HCT116 (cell line): Measurements from ENCODE around the gene PYGL. TPM values are rescaled to one million over a fixed set of nuclear protein-coding genes. Genes with fewer than 3 reads are reported as not detected.

ENCODE experiments used
- ATAC-seq: fragments of 200-7000 bp; cut with Tn5 transposase; 2 replicates; pipeline ENCODE4 v1.9.1; 2020; ENCODE audit warnings: mild to moderate bottlenecking, moderate library complexity
- BruUV-seq: library from RNA; stranded (reverse); fragments of 400-500 nt; replicated peaks from 2 replicates; lab custom pipeline; 2021; lab: Mats Ljungman, UMichigan
- CTCF ChIA-PET: fragments of 300-600 bp; sonication (Branson Sonifier 250); formaldehyde crosslinking; loops from one replicate; lab custom pipeline; 2021; ENCODE audit warnings: antibody characterized with exemption; lab: Charles Lee
- POLR2A ChIA-PET: fragments of 300-600, 350-600 bp; sonication (Branson Sonifier 250); formaldehyde crosslinking; loops from one replicate; lab custom pipeline; 2021; ENCODE audit warnings: antibody characterized with exemption; lab: Charles Lee
- RAD21 ChIA-PET, 2 experiments: fragments of 300-600 bp; sonication (Branson Sonifier 250); formaldehyde crosslinking; loops; one replicate each; lab custom pipeline; 2023; ENCODE audit warnings: low total read pairs in 2 of 2; ENCODE audit not compliant: uncharacterized antibody in 2 of 2, unreplicated experiment in 2 of 2, low non-redundant PET in 1 of 2; lab: Charles Lee
- DNase-seq: peaks from one replicate; pipeline ENCODE4 v3.0.0-alpha.2; 2010; ENCODE audit warnings: low read depth, low spot score
- H2AFZ ChIP-seq: fragments of 200-600 bp; shearing (Covaris generic), sonication (generic); 2 replicates; pipeline ENCODE4 v1.6.1; 2017; ENCODE audit warnings: low read depth, mixed run types, mixed read lengths, antibody characterized with exemption, low read length; ENCODE audit not compliant: poor library complexity, severe bottlenecking
- H3K27ac ChIP-seq: 2 replicates; pipeline ENCODE4 v1.5.1; 2012; ENCODE audit warnings: low read depth, low read length
- H3K27me3 ChIP-seq: fragments of 200-600 bp; sonication (generic); 2 replicates; pipeline ENCODE4 v1.6.1; 2016; ENCODE audit warnings: mixed run types, low read length, mixed read lengths; ENCODE audit not compliant: insufficient read depth
- H3K36me3 ChIP-seq, 2 experiments: fragments of 200-500 bp in 1 of 2; fragments of 200-600 bp in 1 of 2; sonication (Bioruptor generic) in 1 of 2; sonication (generic) in 1 of 2; 2 replicates each; pipeline versions ENCODE4 v1.5.1 to v1.6.1; 2014 to 2016; ENCODE audit warnings: low read length in 2 of 2, inconsistent platforms in 1 of 2, mixed read lengths in 1 of 2, mixed run types in 1 of 2; ENCODE audit not compliant: insufficient read depth in 2 of 2, control insufficient read depth in 1 of 2
- H3K4me1 ChIP-seq, 2 experiments: fragments of 200-600 bp in 1 of 2; sonication (generic) in 1 of 2; 2 replicates each; pipeline versions ENCODE4 v1.5.1 to v1.6.1; 2012 to 2017; ENCODE audit warnings: low read length in 2 of 2, inconsistent platforms in 1 of 2, mild to moderate bottlenecking in 1 of 2, mixed read lengths in 1 of 2, mixed run types in 1 of 2, moderate library complexity in 1 of 2; ENCODE audit not compliant: insufficient read depth in 2 of 2, control insufficient read depth in 1 of 2
- H3K4me2 ChIP-seq: fragments of 200-600 bp; sonication (generic); 2 replicates; pipeline ENCODE4 v1.6.1; 2017; ENCODE audit warnings: mixed run types, low read length, mixed read lengths
- H3K4me3 ChIP-seq, 2 experiments: fragments of 200-600 bp in 1 of 2; sonication (generic) in 1 of 2; replicated peaks in 1 of 2; 2 replicates each; pipeline ENCODE4 v1.5.1; 2011 to 2016; ENCODE audit warnings: low read length in 2 of 2, control low read depth in 1 of 2, low read depth in 1 of 2, mild to moderate bottlenecking in 1 of 2, mixed read lengths in 1 of 2, mixed run types in 1 of 2
- H3K79me2 ChIP-seq: fragments of 200-600 bp; sonication (generic); 2 replicates; pipeline ENCODE4 v1.6.1; 2017; ENCODE audit warnings: mild to moderate bottlenecking, mixed run types, low read length, moderate library complexity, mixed read lengths; ENCODE audit not compliant: insufficient read depth
- H3K9ac ChIP-seq: fragments of 200-600 bp; sonication (generic); 2 replicates; pipeline ENCODE4 v1.6.1; 2016; ENCODE audit warnings: low read length, mixed read lengths
- H3K9me2 ChIP-seq: fragments of 200-600 bp; sonication (generic), shearing (Covaris generic); 2 replicates; pipeline ENCODE4 v1.6.1; 2017; ENCODE audit warnings: mixed run types, mild to moderate bottlenecking, moderate library complexity; ENCODE audit not compliant: insufficient read depth
- H3K9me3 ChIP-seq, 2 experiments: fragments of 200-500 bp in 1 of 2; fragments of 200-600 bp in 1 of 2; sonication (Bioruptor generic) in 1 of 2; sonication (generic) in 1 of 2; 2 replicates each; pipeline ENCODE4 v1.6.1; 2014 to 2017; ENCODE audit warnings: low read length in 2 of 2, mixed read lengths in 2 of 2, inconsistent platforms in 1 of 2, low read depth in 1 of 2, mild to moderate bottlenecking in 1 of 2, mixed run types in 1 of 2, moderate library complexity in 1 of 2; ENCODE audit not compliant: control insufficient read depth in 1 of 2, insufficient read depth in 1 of 2
- H4K20me1 ChIP-seq: fragments of 200-600 bp; sonication (generic), shearing (Covaris generic); 2 replicates; pipeline ENCODE4 v1.6.1; 2017; ENCODE audit warnings: mixed run types, mild to moderate bottlenecking, moderate library complexity; ENCODE audit not compliant: insufficient read depth
- ATF3 ChIP-seq: IDR thresholded peaks from 2 replicates; pipeline ENCODE4 v1.6.1; 2012
- ELF1 ChIP-seq: IDR thresholded peaks from 2 replicates; pipeline ENCODE4 v1.6.1; 2012; ENCODE audit warnings: low read depth, borderline replicate concordance
- EZH2 ChIP-seq: fragments of 200-600 bp; sonication (generic); IDR thresholded peaks from 2 replicates; pipeline ENCODE4 v1.6.1; 2017; ENCODE audit warnings: antibody characterized with exemption, mixed run types
- EZH2phosphoT487 ChIP-seq: fragments of 200-600 bp; IDR thresholded peaks from 2 replicates; pipeline ENCODE4 v1.6.1; 2018; ENCODE audit warnings: antibody characterized with exemption, borderline replicate concordance
- FOSL1 ChIP-seq: IDR thresholded peaks from 2 replicates; pipeline ENCODE4 v1.6.1; 2012; ENCODE audit warnings: low read depth
- POLR2AphosphoS5 ChIP-seq: IDR thresholded peaks from 2 replicates; pipeline ENCODE4 v1.6.1; 2011; ENCODE audit warnings: mild to moderate bottlenecking, low read depth, low read length, moderate library complexity
- RAD21 ChIP-seq: IDR thresholded peaks from 2 replicates; pipeline ENCODE4 v1.6.1; 2012; ENCODE audit warnings: low read depth, mild to moderate bottlenecking
- REST ChIP-seq: IDR thresholded peaks from 2 replicates; pipeline ENCODE4 v1.6.1; 2012; ENCODE audit warnings: low read depth
- SIN3A ChIP-seq: IDR thresholded peaks from 2 replicates; pipeline ENCODE4 v1.6.1; 2012; ENCODE audit warnings: low read depth
- SP1 ChIP-seq: IDR thresholded peaks from 2 replicates; pipeline ENCODE4 v1.6.1; 2012; ENCODE audit warnings: low read depth
- TCF7L2 ChIP-seq: IDR thresholded peaks from 2 replicates; pipeline ENCODE4 v1.7.0; 2011; ENCODE audit warnings: borderline replicate concordance, inconsistent platforms; ENCODE audit not compliant: insufficient read depth, insufficient read length; ENCODE audit errors: extremely low read depth
- YY1 ChIP-seq: IDR thresholded peaks from 2 replicates; pipeline ENCODE4 v1.6.1; 2011; ENCODE audit warnings: low read length, low read depth, moderate library complexity, mild to moderate bottlenecking; ENCODE audit not compliant: insufficient replicate concordance; ENCODE audit errors: extremely low read depth
- ZBTB33 ChIP-seq: IDR thresholded peaks from 2 replicates; pipeline ENCODE4 v1.6.1; 2011; ENCODE audit warnings: mild to moderate bottlenecking, low read length, moderate library complexity; ENCODE audit not compliant: insufficient replicate concordance; ENCODE audit errors: extremely low read depth
- ZFX ChIP-seq: fragments of 450-650 bp; IDR thresholded peaks from 2 replicates; pipeline ENCODE4 v1.6.1; 2017
- ZNF274 ChIP-seq: fragments of 200-500 bp; sonication (Bioruptor generic); IDR thresholded peaks from 2 replicates; pipeline ENCODE4 v1.6.1; 2014; ENCODE audit warnings: mild to moderate bottlenecking, low read depth, low read length, inconsistent platforms
- intact Hi-C: fragments of 100-400 bp; cut with micrococcal nuclease; formaldehyde crosslinking; loops from 2 replicates; pipeline ENCODE4 v1.10.0; 2022
- total RNA-seq: library from RNA; stranded (reverse); gene quantifications from one replicate; pipeline ENCODE4 v1.2.1, GENCODE V29; 2021; ENCODE audit not compliant: unreplicated experiment

PYGL gene
- total RNA-seq, 1 experiment from 2014 or later = 173 TPM

- Histone ChIP-seq H2AFZ (no peak overlapping the region), H3K36me3 (peaks cover 13 to 16% of the 10 kb centered on the region in 2 experiments; a peak in 3 of 4 replicates), H3K27me3 (no peaks in the 10 kb centered on the region), H3K9me3 (no peaks in the 10 kb centered on the region), H3K9me2 (no peaks in the 10 kb centered on the region), H4K20me1 (no peaks in the 10 kb centered on the region), H3K4me2 (no peak overlapping the region), H3K79me2 (no peaks in the 10 kb centered on the region), H3K4me3 (no peak overlapping the region), H3K4me1 (peaks cover 0 to 7% of the 10 kb centered on the region in 2 experiments; a peak in 1 of 4 replicates), H3K9ac (no peak overlapping the region), H3K27ac (no peak overlapping the region)
- ATAC-seq = no peak
- no TSS peak for BruUV-seq
- POLR2A ChIA-PET = no interaction called here
- RAD21 ChIA-PET = no interaction called here
- CTCF ChIA-PET = no interaction called here
- TF ChIP-seq ELF1 = no peak
- intact Hi-C loops = no loop called here
- no peak for DNase-seq
These were observed 42.9 kb downstream of the PYGL start for GRCh38 chr14:50901361-50901760.

- intact Hi-C loops = no loop called here
- DNase-seq = no peak
- H3K4me2 ChIP-seq = no peak overlapping the region
- H3K4me3 ChIP-seq = no peak overlapping the region
- H3K27ac ChIP-seq = no peak overlapping the region
- H3K9me2 ChIP-seq = no peaks in the 10 kb centered on the region
- no peaks in the 10 kb centered on the region for H4K20me1 ChIP-seq
- H3K36me3 ChIP-seq = peaks cover 0 to 3% of the 10 kb centered on the region in 2 experiments; a peak in 1 of 4 replicates
- H3K9me3 ChIP-seq = no peaks in the 10 kb centered on the region
- H2AFZ ChIP-seq = no peak overlapping the region
- ATAC-seq = no peak
- H3K27me3 ChIP-seq = no peaks in the 10 kb centered on the region
- H3K4me1 ChIP-seq = peaks cover 0 to 7% of the 10 kb centered on the region in 2 experiments; a peak in 1 of 4 replicates
- BruUV-seq = no TSS peak
- ChIA-PET CTCF (no interaction called here), POLR2A (no interaction called here), RAD21 (no interaction called here)
- H3K9ac ChIP-seq = no peak overlapping the region
- H3K79me2 ChIP-seq = no peaks in the 10 kb centered on the region
- TF ChIP-seq YY1 (no peak), RAD21 (no peak), SIN3A (no peak), TCF7L2 (no peak), EZH2phosphoT487 (no peak), ZFX (no peak), ZBTB33 (no peak), ZNF274 (no peak), EZH2 (no peak), FOSL1 (no peak), ATF3 (no peak), POLR2AphosphoS5 (no peak), REST (no peak), SP1 (no peak)
These were observed 46.6 kb downstream of the PYGL start for GRCh38 chr14:50897658-50898175.
